Suppressor macrophage treated with lipopolysaccharide for 4 hours (primary cell): ENCODE results near the gene JPH3.
"Not testable (repeated sequence)": the region's sequence is repeated elsewhere in the genome, so short reads cannot be mapped to it uniquely, and the experiment has no call there.

ENCODE experiments used
- DNase-seq: peaks from one replicate; pipeline ENCODE4 v3.0.0-alpha.2; 2020

JPH3 gene

GRCh38 chr16:87575027-87575804 is 27.1 kb upstream of the JPH3 start:
- DNase-seq: no peak

GRCh38 chr16:87576171-87576570 is 26.1 kb upstream of the JPH3 start:
- peak; percentile 44 for DNase-seq

- DNase-seq: not testable (repeated sequence)
Measured at GRCh38 chr16:87578142-87578930, 24.0 kb upstream of the JPH3 start.

- DNase-seq: no peak
Measured at GRCh38 chr16:87579691-87580090, 22.6 kb upstream of the JPH3 start.

- DNase-seq: peak; percentile 53
Measured at GRCh38 chr16:87580855-87581261, 21.4 kb upstream of the JPH3 start.

- peak; percentile 76 for DNase-seq
Measured at GRCh38 chr16:87581857-87582215, 20.5 kb upstream of the JPH3 start.

GRCh38 chr16:87582216-87582965 is 19.9 kb upstream of the JPH3 start:
- no peak for DNase-seq

GRCh38 chr16:87582966-87583325 is 19.4 kb upstream of the JPH3 start:
- no peak for DNase-seq

- DNase-seq: no peak
Measured at GRCh38 chr16:87583453-87584131, 18.7 kb upstream of the JPH3 start.

- DNase-seq: no peak
Measured at GRCh38 chr16:87584271-87584670, 18.0 kb upstream of the JPH3 start.

GRCh38 chr16:87584975-87585374 is 17.3 kb upstream of the JPH3 start:
- DNase-seq: no peak

GRCh38 chr16:87585442-87586200 is 16.7 kb upstream of the JPH3 start:
- no peak for DNase-seq

- DNase-seq: no peak
Measured at GRCh38 chr16:87586201-87586782, 16.0 kb upstream of the JPH3 start.

- DNase-seq: no peak
Measured at GRCh38 chr16:87587636-87588035, 14.7 kb upstream of the JPH3 start.

GRCh38 chr16:87592018-87592712 is 10.1 kb upstream of the JPH3 start:
- no peak for DNase-seq

GRCh38 chr16:87593710-87594258 is 8.5 kb upstream of the JPH3 start:
- no peak for DNase-seq

- no peak for DNase-seq
Measured at GRCh38 chr16:87595712-87596111, 6.6 kb upstream of the JPH3 start.

- no peak for DNase-seq
Measured at GRCh38 chr16:87597324-87597830, 4.9 kb upstream of the JPH3 start.

- DNase-seq: no peak
Measured at GRCh38 chr16:87598431-87598830, 3.9 kb upstream of the JPH3 start.

GRCh38 chr16:87600246-87600645 is 2.1 kb upstream of the JPH3 start:
- DNase-seq: no peak
